Caco-2 (cell line): ENCODE results near the gene CDC42EP5. TPM values are rescaled to one million over a fixed set of nuclear protein-coding genes. Genes with fewer than 3 reads are reported as not detected.

Source experiments
- BruUV-seq: library from RNA; stranded (reverse); fragments of 400-500 nt; replicated peaks from 2 replicates; lab custom pipeline; 2021; lab: Mats Ljungman, UMichigan
- CTCF ChIA-PET: fragments of 300-600 bp; sonication (Branson Sonifier 250); formaldehyde crosslinking; loops from one replicate; lab custom pipeline; 2022; ENCODE audit warnings: antibody characterized with exemption; lab: Charles Lee
- POLR2A ChIA-PET: fragments of 300-600 bp; sonication (Branson Sonifier 250); formaldehyde crosslinking; loops from one replicate; lab custom pipeline; 2022; ENCODE audit warnings: antibody characterized with exemption; lab: Charles Lee
- DNase-seq, 2 experiments: peaks; one replicate each; pipeline versions ENCODE4 v3.0.0 to v3.0.0-alpha.2; 2020 to 2022
- H3K27me3 ChIP-seq: replicated peaks from 2 replicates; pipeline ENCODE4 v1.6.0; 2011; ENCODE audit warnings: low read length; ENCODE audit not compliant: control insufficient read depth, insufficient read depth
- H3K36me3 ChIP-seq: 2 replicates; pipeline ENCODE4 v1.5.1; 2011; ENCODE audit warnings: low read length; ENCODE audit not compliant: control insufficient read depth, insufficient read depth
- H3K4me1 ChIP-seq: fragments of 250-450 bp; sonication (Bioruptor Pico); 2 replicates; pipeline ENCODE4 v1.5.1; 2020; ENCODE audit warnings: mild to moderate bottlenecking
- H3K4me3 ChIP-seq: 2 replicates; pipeline ENCODE4 v1.5.1; 2011; ENCODE audit warnings: low read depth, mild to moderate bottlenecking, control low read depth, low read length
- H3K9me3 ChIP-seq: fragments of 250-450 bp; sonication (Bioruptor Pico); 2 replicates; pipeline ENCODE4 v1.5.1; 2020; ENCODE audit warnings: mild to moderate bottlenecking, moderate library complexity
- H3K27ac Mint-ChIP-seq: one replicate; pipeline ENCODE4 v1.8.0; 2022; ENCODE audit warnings: mixed read lengths; ENCODE audit not compliant: unreplicated experiment
- H3K27me3 Mint-ChIP-seq: one replicate; pipeline ENCODE4 v1.8.0; 2022; ENCODE audit warnings: mixed read lengths; ENCODE audit not compliant: insufficient read depth, unreplicated experiment
- H3K36me3 Mint-ChIP-seq: one replicate; pipeline ENCODE4 v1.8.0; 2022; ENCODE audit warnings: mild to moderate bottlenecking, mixed read lengths; ENCODE audit not compliant: insufficient read depth, unreplicated experiment
- H3K4me1 Mint-ChIP-seq: one replicate; pipeline ENCODE4 v1.8.0; 2022; ENCODE audit warnings: low read depth, mixed read lengths; ENCODE audit not compliant: unreplicated experiment
- H3K4me3 Mint-ChIP-seq: one replicate; pipeline ENCODE4 v1.8.0; 2022; ENCODE audit warnings: mild to moderate bottlenecking, moderate library complexity, mixed read lengths; ENCODE audit not compliant: unreplicated experiment
- H3K9me3 Mint-ChIP-seq: one replicate; pipeline ENCODE4 v1.8.0; 2022; ENCODE audit warnings: mixed read lengths; ENCODE audit not compliant: unreplicated experiment
- CTCF ChIP-seq, 2 experiments: fragments of 200-600 bp in 1 of 2; IDR thresholded peaks; 1 replicate in 1 of 2; 2 replicates in 1 of 2; pipeline versions ENCODE4 v1.5.1 to v1.8.0; 2011 to 2022; ENCODE audit warnings: antibody characterized with exemption in 1 of 2, control low read depth in 1 of 2, inconsistent platforms in 1 of 2, low read depth in 1 of 2, low read length in 1 of 2, mild to moderate bottlenecking in 1 of 2, moderate library complexity in 1 of 2; ENCODE audit not compliant: insufficient read depth in 1 of 2, severe bottlenecking in 1 of 2, unreplicated experiment in 1 of 2
- intact Hi-C: fragments of 100-400 bp; cut with micrococcal nuclease; formaldehyde crosslinking; loops from one replicate; pipeline ENCODE4 v1.10.0; 2022; ENCODE audit not compliant: unreplicated experiment
- total RNA-seq: library from RNA; stranded (reverse); gene quantifications from 2 replicates; pipeline ENCODE4 v1.2.3, GENCODE V29; 2022

CDC42EP5 gene
- total RNA-seq, 1 experiment from 2014 or later: 8.6 TPM

DNA sequence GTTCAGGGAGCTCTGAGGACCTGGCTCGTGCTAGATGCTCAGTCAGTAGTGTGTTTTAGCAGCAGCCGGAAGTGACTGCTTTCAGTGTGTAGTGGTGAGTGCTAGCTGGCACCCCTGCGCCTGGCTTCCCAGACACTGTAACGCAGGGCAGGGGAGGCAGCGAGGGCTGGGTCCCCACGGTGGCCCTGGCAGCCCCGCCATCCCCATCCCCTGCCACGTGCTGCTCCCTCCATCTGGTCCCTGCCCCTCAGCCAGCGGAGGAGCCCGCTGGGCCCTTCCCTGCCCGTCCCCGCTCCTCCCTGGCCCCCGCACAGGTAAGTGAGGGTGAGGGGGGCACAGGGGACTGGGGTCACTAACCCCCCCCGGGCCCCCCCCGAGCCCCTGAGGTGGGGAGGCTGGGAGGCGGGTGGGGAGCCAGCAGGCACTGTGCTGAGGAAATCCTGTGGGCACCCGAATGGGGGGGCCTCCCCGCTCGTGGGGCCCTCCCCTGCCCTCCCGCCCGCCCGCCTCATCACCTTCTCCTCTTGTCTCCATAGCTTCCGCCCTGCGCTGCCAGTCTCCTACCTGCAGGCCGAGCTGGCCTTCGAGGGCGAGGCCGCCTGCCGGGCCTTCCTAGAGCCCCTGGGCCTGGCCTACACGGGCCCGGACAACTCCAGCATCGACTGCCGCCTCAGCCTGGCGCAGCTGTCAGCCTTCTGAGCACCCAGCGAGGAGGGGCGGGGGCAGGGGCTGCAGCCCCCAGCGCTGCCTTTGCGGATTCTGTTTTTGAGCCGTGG lies 12.7 kb downstream of the CDC42EP5 start:
- Histone ChIP-seq H3K36me3 (peaks cover 7% of the 10 kb centered on the region; the same call in 1 of the 2 replicates), H3K9me3 (no peaks in the 10 kb centered on the region), H3K27me3 (no peaks in the 10 kb centered on the region), H3K4me1 (peaks cover 8% of the 10 kb centered on the region), H3K4me3 (no peak overlapping the region)
- intact Hi-C loops: loop anchor here (5.0 kb wide), 2 partner anchors 268 to 1682 kb away; partner anchors contain the start of genes TSEN34 and ZNF444
- CTCF ChIA-PET: no interaction called here
- TF ChIP-seq CTCF (IDR thresholded peaks at IDR 0.05; ENCODE audit: insufficient read depth in 1 of 2, low read depth in 1 of 2, low read length in 1 of 2, severe bottlenecking in 1 of 2, unreplicated experiment in 1 of 2): no peak
- Mint-ChIP-seq H3K27ac (peak overlapping the region; percentile 67), H3K9me3 (no peaks in the 10 kb centered on the region), H3K4me3 (peak overlapping the region; percentile 92), H3K4me1 (peaks cover 25% of the 10 kb centered on the region), H3K27me3 (no peaks in the 10 kb centered on the region), H3K36me3 (peaks cover 96% of the 10 kb centered on the region)
- no TSS peak for BruUV-seq
- no peak for DNase-seq
- POLR2A ChIA-PET: interaction anchor here (1.2 kb wide), 1 partner anchor 12 kb away, joined by 3 read pairs; no protein-coding TSS in a partner anchor

- Mint-ChIP-seq H3K9me3 (no peaks in the 10 kb centered on the region), H3K27ac (peak overlapping the region; percentile 30), H3K4me1 (peaks cover 25% of the 10 kb centered on the region), H3K4me3 (peak overlapping the region; percentile 12), H3K36me3 (peaks cover 97% of the 10 kb centered on the region), H3K27me3 (no peaks in the 10 kb centered on the region)
- peaks cover 7% of the 10 kb centered on the region; the same call in 1 of the 2 replicates for H3K36me3 ChIP-seq
- no peaks in the 10 kb centered on the region for H3K9me3 ChIP-seq
- no peak overlapping the region for H3K4me3 ChIP-seq
- no peak for DNase-seq
- no peak for TF ChIP-seq CTCF (IDR thresholded peaks at IDR 0.05; ENCODE audit: insufficient read depth in 1 of 2, low read depth in 1 of 2, low read length in 1 of 2, severe bottlenecking in 1 of 2, unreplicated experiment in 1 of 2)
- intact Hi-C loops: loop anchor here (5.0 kb wide), 2 partner anchors 267 to 1683 kb away; partner anchors contain the start of genes TSEN34 and ZNF444
- H3K27me3 ChIP-seq: no peaks in the 10 kb centered on the region
- ChIA-PET CTCF (no interaction called here), POLR2A (interaction anchor here (1.2 kb wide), 1 partner anchor 11 kb away, joined by 3 read pairs; no protein-coding TSS in a partner anchor)
- H3K4me1 ChIP-seq: peaks cover 8% of the 10 kb centered on the region
- BruUV-seq: no TSS peak
Observed at GRCh38 chr19:54459282-54460229, 13.5 kb downstream of the CDC42EP5 start.
